ENCODE measurements around the gene PANX1. TPM values are rescaled to one million over a fixed set of nuclear protein-coding genes. Genes with fewer than 3 reads are reported as not detected.

PANX1 gene
- total and polyA plus RNA-seq, 2 donors (not counting 1 experiment from before 2014, with no cell fraction given), result 51.7 to 54.5 TPM

DNA sequence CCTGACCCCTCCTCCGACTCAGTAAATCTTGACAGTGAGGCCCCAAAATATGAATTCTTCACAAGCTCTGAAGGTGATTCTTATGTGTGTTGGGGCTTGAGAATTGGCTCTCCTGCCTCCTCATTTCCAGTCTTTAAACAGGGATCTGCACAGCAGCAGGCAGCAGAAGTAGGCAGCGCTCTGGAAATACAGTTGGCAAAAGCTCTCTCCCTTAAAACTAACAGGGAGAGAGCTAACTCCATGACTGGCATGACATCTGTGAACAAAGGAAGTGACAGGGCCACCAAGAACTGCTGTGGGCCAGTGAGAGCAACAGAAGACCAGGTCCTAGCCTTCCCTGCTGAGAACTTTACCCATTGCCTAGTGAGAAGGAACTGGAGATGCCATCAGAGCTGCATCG is 70.1 kb downstream of the PANX1 start:
- no peak for DNase-seq (ENCODE audit: low read depth in 2 of 2)
- H3K27ac ChIP-seq (ENCODE audit: insufficient read depth, low read length), result no peak overlapping the region
- no peak overlapping the region for H3K4me3 ChIP-seq (replicated peaks in 1 of 4; ENCODE audit: control extremely low read depth in 1 of 4, insufficient read depth in 1 of 4, low read depth in 3 of 4, low read length in 4 of 4)
- no peaks in the 10 kb centered on the region for H3K27me3 ChIP-seq (ENCODE audit: control insufficient read depth, insufficient read depth, low read length)
- no peak overlapping the region for H3K9ac ChIP-seq (ENCODE audit: insufficient read depth, low read length)
- H3K36me3 ChIP-seq (ENCODE audit: control insufficient read depth, insufficient read depth, low read length), result no peaks in the 10 kb centered on the region
- H3K9me3 ChIP-seq (ENCODE audit: control insufficient read depth, insufficient read depth, low read depth, low read length), result no peaks in the 10 kb centered on the region
- no peak overlapping the region for H3K4me2 ChIP-seq (ENCODE audit: extremely low read depth, insufficient read depth, low read length)
- no peaks in the 10 kb centered on the region for H3K79me2 ChIP-seq (ENCODE audit: control insufficient read depth, insufficient read depth, low read length)
- peaks cover 19% of the 10 kb centered on the region for H3K4me1 ChIP-seq (ENCODE audit: control insufficient read depth, extremely low read depth, insufficient read depth, low read length)
- H2AFZ ChIP-seq (ENCODE audit: low read length), result peak overlapping the region; percentile 34
- no peaks in the 10 kb centered on the region for H4K20me1 ChIP-seq (ENCODE audit: control insufficient read depth, extremely low read depth, insufficient read depth, low read length)
- TF ChIP-seq, protein P1, sequence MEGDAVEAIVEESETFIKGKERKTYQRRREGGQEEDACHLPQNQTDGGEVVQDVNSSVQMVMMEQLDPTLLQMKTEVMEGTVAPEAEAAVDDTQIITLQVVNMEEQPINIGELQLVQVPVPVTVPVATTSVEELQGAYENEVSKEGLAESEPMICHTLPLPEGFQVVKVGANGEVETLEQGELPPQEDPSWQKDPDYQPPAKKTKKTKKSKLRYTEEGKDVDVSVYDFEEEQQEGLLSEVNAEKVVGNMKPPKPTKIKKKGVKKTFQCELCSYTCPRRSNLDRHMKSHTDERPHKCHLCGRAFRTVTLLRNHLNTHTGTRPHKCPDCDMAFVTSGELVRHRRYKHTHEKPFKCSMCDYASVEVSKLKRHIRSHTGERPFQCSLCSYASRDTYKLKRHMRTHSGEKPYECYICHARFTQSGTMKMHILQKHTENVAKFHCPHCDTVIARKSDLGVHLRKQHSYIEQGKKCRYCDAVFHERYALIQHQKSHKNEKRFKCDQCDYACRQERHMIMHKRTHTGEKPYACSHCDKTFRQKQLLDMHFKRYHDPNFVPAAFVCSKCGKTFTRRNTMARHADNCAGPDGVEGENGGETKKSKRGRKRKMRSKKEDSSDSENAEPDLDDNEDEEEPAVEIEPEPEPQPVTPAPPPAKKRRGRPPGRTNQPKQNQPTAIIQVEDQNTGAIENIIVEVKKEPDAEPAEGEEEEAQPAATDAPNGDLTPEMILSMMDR (conservative IDR thresholded peaks at IDR 0.05 in 1 of 2, IDR thresholded peaks at IDR 0.05 in 1 of 2; ENCODE audit: low read depth in 1 of 2, low read length in 2 of 2), result no peak
- no peak for TF ChIP-seq EZH2 (IDR thresholded peaks at IDR 0.05; ENCODE audit: low read length, missing control alignments)

DNA sequence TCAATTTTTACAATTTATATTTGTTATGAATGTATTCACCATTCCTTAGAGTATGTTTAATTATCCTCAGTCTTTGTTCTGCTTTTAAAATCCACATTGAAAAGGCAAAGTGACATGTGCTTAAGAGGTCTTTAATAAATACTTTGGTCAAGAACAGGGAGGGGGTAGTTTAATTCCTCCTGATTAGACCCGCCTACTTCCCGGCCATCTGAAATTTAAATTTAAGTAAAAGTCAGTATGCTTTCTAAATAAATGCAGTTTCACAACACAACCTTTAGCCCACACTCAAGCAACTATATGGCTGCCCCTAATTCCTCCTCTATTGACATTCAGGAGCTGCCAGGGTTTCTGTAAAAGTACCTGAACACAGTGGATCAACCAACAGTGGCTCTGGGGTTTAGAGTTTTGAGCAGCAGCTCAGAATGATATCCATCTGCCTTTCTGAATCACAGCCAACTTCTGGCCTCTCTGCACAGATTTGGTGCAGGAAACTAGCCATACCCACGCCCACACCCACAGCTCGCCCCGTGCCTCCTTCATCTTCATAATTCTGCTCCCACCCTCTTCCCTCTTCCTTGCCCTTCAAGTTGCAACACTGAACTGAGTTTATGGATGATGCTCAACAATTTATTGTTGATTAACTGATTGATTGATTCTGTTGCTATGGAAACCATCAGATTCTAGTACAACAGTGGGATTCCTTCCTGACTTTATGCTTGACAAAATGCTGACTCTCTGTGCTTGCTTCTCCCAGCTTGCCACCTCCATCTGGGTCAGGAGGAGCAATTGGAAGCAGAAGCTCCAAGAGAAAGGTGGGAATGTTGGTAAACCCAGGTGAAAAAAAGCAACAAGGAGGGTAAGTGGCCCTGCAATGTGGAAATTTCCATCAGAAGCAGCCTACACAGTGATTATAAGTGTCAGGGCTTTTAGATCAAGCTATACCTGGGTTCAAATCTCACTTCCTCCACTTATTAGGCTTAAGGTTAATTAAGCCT is 70.8 kb downstream of the PANX1 start:
- TF ChIP-seq, protein P1 (conservative IDR thresholded peaks at IDR 0.05 in 1 of 2, IDR thresholded peaks at IDR 0.05 in 1 of 2; ENCODE audit: low read depth in 1 of 2, low read length in 2 of 2), result no peak
- TF ChIP-seq EZH2 (IDR thresholded peaks at IDR 0.05; ENCODE audit: low read length, missing control alignments), result no peak
- Histone ChIP-seq H3K27me3 (ENCODE audit: control insufficient read depth, insufficient read depth, low read length) (no peaks in the 10 kb centered on the region), H3K4me3 (replicated peaks in 1 of 4; ENCODE audit: control extremely low read depth in 1 of 4, insufficient read depth in 1 of 4, low read depth in 3 of 4, low read length in 4 of 4) (no peak overlapping the region), H3K27ac (ENCODE audit: insufficient read depth, low read length) (peak overlapping the region; percentile 65), H3K79me2 (ENCODE audit: control insufficient read depth, insufficient read depth, low read length) (no peaks in the 10 kb centered on the region), H4K20me1 (ENCODE audit: control insufficient read depth, extremely low read depth, insufficient read depth, low read length) (no peaks in the 10 kb centered on the region), H3K4me2 (ENCODE audit: extremely low read depth, insufficient read depth, low read length) (peak overlapping the region; percentile 54), H3K4me1 (ENCODE audit: control insufficient read depth, extremely low read depth, insufficient read depth, low read length) (peaks cover 19% of the 10 kb centered on the region), H3K9me3 (ENCODE audit: control insufficient read depth, insufficient read depth, low read depth, low read length) (no peaks in the 10 kb centered on the region), H2AFZ (ENCODE audit: low read length) (no peak overlapping the region), H3K9ac (ENCODE audit: insufficient read depth, low read length) (no peak overlapping the region), H3K36me3 (ENCODE audit: control insufficient read depth, insufficient read depth, low read length) (no peaks in the 10 kb centered on the region)
- DNase-seq (ENCODE audit: low read depth in 2 of 2), result peak; percentile 23 to 60

DNA sequence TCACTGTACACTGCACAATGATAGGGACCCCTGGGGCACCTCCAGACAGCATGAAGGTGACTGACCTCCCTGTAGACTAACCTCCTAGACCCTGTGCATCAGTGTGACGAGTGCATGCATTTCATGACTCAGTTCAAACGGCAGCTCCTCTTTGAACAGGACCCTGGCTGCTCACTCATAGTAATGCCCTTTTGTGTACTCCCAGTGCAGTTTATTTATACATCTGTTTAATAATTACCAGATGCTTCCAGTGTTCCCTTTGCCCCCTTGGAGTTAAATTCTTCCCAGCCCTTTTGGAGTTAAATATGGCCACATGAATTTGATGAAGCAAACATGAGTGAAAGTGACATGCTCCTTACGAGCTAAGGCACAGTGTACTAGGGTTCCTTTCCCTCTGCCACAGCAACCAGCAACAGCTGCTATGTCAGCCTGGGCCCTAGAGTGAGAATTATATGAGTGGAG is 72.4 kb downstream of the PANX1 start:
- no peak overlapping the region for H3K9ac ChIP-seq (ENCODE audit: insufficient read depth, low read length)
- no peaks in the 10 kb centered on the region for H3K9me3 ChIP-seq (ENCODE audit: control insufficient read depth, insufficient read depth, low read depth, low read length)
- H3K4me1 ChIP-seq (ENCODE audit: control insufficient read depth, extremely low read depth, insufficient read depth, low read length), result peaks cover 19% of the 10 kb centered on the region
- H3K27ac ChIP-seq (ENCODE audit: insufficient read depth, low read length), result peak overlapping the region; percentile 65
- no peaks in the 10 kb centered on the region for H3K27me3 ChIP-seq (ENCODE audit: control insufficient read depth, insufficient read depth, low read length)
- no peak overlapping the region for H3K4me3 ChIP-seq (replicated peaks in 1 of 4; ENCODE audit: control extremely low read depth in 1 of 4, insufficient read depth in 1 of 4, low read depth in 3 of 4, low read length in 4 of 4)
- no peaks in the 10 kb centered on the region for H3K36me3 ChIP-seq (ENCODE audit: control insufficient read depth, insufficient read depth, low read length)
- peak; percentile 74 to 92 for DNase-seq (ENCODE audit: low read depth in 2 of 2)
- H3K4me2 ChIP-seq (ENCODE audit: extremely low read depth, insufficient read depth, low read length), result peak overlapping the region; percentile 6
- TF ChIP-seq, protein P1 (conservative IDR thresholded peaks at IDR 0.05 in 1 of 2, IDR thresholded peaks at IDR 0.05 in 1 of 2; ENCODE audit: low read depth in 1 of 2, low read length in 2 of 2), result no peak
- TF ChIP-seq EZH2 (IDR thresholded peaks at IDR 0.05; ENCODE audit: low read length, missing control alignments), result no peak
- H3K79me2 ChIP-seq (ENCODE audit: control insufficient read depth, insufficient read depth, low read length), result no peaks in the 10 kb centered on the region
- H4K20me1 ChIP-seq (ENCODE audit: control insufficient read depth, extremely low read depth, insufficient read depth, low read length), result no peaks in the 10 kb centered on the region
- H2AFZ ChIP-seq (ENCODE audit: low read length), result no peak overlapping the region
